Adrenal gland (tissue), 12 donors: ENCODE results near the gene ANO6. TPM values are rescaled to one million over a fixed set of nuclear protein-coding genes. Genes with fewer than 3 reads are reported as not detected.

Experiments
- DNase-seq, 7 donors: peaks; one replicate each; pipeline ENCODE4 v3.0.0-alpha.2; 2019 to 2020
- H3K27ac ChIP-seq, 5 donors: fragments of 200-600 bp; sonication (generic) in 4 of 5; 1 replicate in 3 of 5; 2 replicates in 2 of 5; pipeline versions ENCODE4 v1.5.1 to v1.8.0; 2016 to 2020; ENCODE audit warnings: mild to moderate bottlenecking in 1 of 5
- H3K27me3 ChIP-seq: fragments of 200-600 bp; 2 replicates; pipeline ENCODE4 v1.8.0; 2021
- H3K36me3 ChIP-seq, 2 donors: fragments of 200-600 bp; replicated peaks in 1 of 2; 1 replicate in 1 of 2; 2 replicates in 1 of 2; pipeline versions ENCODE4 v1.5.1 to v1.8.0; 2018 to 2022
- H3K4me1 ChIP-seq, 2 donors: fragments of 200-600 bp; replicated peaks in 1 of 2; 1 replicate in 1 of 2; 2 replicates in 1 of 2; pipeline versions ENCODE4 v1.5.1 to v1.8.0; 2018 to 2021
- H3K4me3 ChIP-seq, 4 donors: fragments of 200-600 bp; sonication (generic) in 3 of 4; one replicate each; pipeline ENCODE4 v1.5.1; 2016 to 2018
- H3K9me3 ChIP-seq, 3 donors: fragments of 200-600 bp; sonication (generic) in 1 of 3; replicated peaks in 1 of 3; 1 replicate in 2 of 3; 2 replicates in 1 of 3; pipeline versions ENCODE4 v1.5.1 to v1.8.0; 2016 to 2021
- CTCF ChIP-seq, 6 experiments: fragments of 450-650 bp in 4 of 6; fragments of 200-600 bp in 2 of 6; sonication (generic) in 1 of 6; IDR thresholded peaks; 1 replicate in 5 of 6; 2 replicates in 1 of 6; pipeline versions ENCODE4 v1.5.1 to v1.8.0; 2016 to 2021; ENCODE audit warnings: antibody characterized with exemption in 6 of 6, mild to moderate bottlenecking in 2 of 6, moderate library complexity in 1 of 6
- POLR2A ChIP-seq, 2 donors: fragments of 450-650 bp; IDR thresholded peaks; one replicate each; pipeline ENCODE4 v1.6.1; 2017; ENCODE audit warnings: antibody characterized with exemption in 2 of 2, mild to moderate bottlenecking in 2 of 2, moderate library complexity in 1 of 2
- WGBS, 4 donors: extraction: QIAGEN DNeasy Blood & Tissue Kit in 2 of 4; methylation state at CpG; one replicate each; pipeline versions ENCODE4 v1.1.5 to v1.1.7; 2013 to 2017; 5-methylcytosine and 5-hydroxymethylcytosine counted together
- intact Hi-C, 2 donors: fragments of 100-400 bp; cut with DNase I; formaldehyde crosslinking; loops; one replicate each; pipeline versions ENCODE4 v1.14.1 to v1.15.0; 2022 to 2023
- polyA plus RNA-seq, 3 donors: library from polyadenylated mRNA; stranded (reverse); fragments of 200-250 nt in 2 of 3; fragments of 350-450 nt in 1 of 3; fragmentation: Illumina TruSeq in 1 of 3; extraction: RNeasy Lipid Tissue Mini Kit (QIAGEN cat#74804) in 1 of 3; gene quantifications; one replicate each; pipeline ENCODE4 v1.2.3, GENCODE V29; 2013 to 2014
- total RNA-seq, 9 donors: library from RNA; depleted of rRNA in 4 of 9; stranded (reverse); fragments of >200 nt in 4 of 9; fragments of 120-200 nt in 1 of 9; fragmentation: NEBNext Ultra II Directional in 1 of 9; extraction: Animal tissue kit (Norgen Biotek cat#: 25700) in 1 of 9; gene quantifications; one replicate each; pipeline versions ENCODE4 v1.1.0 to v1.2.4, GENCODE V29; 2013 to 2023
- donor health status: healthy with polysubstance abuse.
- donor health status: Bipolar disorder and iron deficiency.
- donor health status: DM: yes; HTN: yes; CAD: no.
- donor health status: DM: no; HTN: no; CAD: no.
- donor health status: DM: no; HTN: no; CAD: no.
- donor health status: DM: yes; HTN: yes; CAD: no.

ANO6 gene
- total and polyA plus RNA-seq, 12 donors, result 7.5 to 92.3 (median 54.4) TPM

- H3K36me3 ChIP-seq, result peaks cover 0 to 14% of the 10 kb centered on the region in 2 donors
- H3K4me1 ChIP-seq, result peaks cover 0 to 8% of the 10 kb centered on the region in 2 donors
- WGBS, 4 donors, result 69 to 76% (median 71%) methylated on average over 6 of the region's 6 CpGs
- H3K27ac ChIP-seq, result peak overlapping the region in 1 of 5 donors; percentile 5
- H3K27me3 ChIP-seq, result no peaks in the 10 kb centered on the region
- TF ChIP-seq CTCF (IDR thresholded peaks at IDR 0.05) (no peak), POLR2A (IDR thresholded peaks at IDR 0.05) (no peak)
- no peaks in the 10 kb centered on the region for H3K9me3 ChIP-seq
- intact Hi-C loops, result no loop called here
- peak in 1 of 7 donors; percentile 74 for DNase-seq
- no peak overlapping the region for H3K4me3 ChIP-seq
Measured at GRCh38 chr12:45402288-45402687, 186.4 kb downstream of the ANO6 start.

- intact Hi-C loops, result no loop called here
- H3K4me1 ChIP-seq, result peaks cover 7 to 37% of the 10 kb centered on the region in 2 donors
- no peaks in the 10 kb centered on the region for H3K9me3 ChIP-seq
- H3K27ac ChIP-seq, result peak overlapping the region in 3 of 5 donors; percentile 13 to 38 (median 27)
- H3K27me3 ChIP-seq, result no peaks in the 10 kb centered on the region
- H3K36me3 ChIP-seq, result peaks cover 0 to 42% of the 10 kb centered on the region in 2 donors
- 57 to 69% (median 62%) methylated on average over 9 to 10 of the region's 10 CpGs for WGBS, 4 donors
- peak in 5 of 7 donors; percentile 16 to 63 (median 33) for DNase-seq
- no peak overlapping the region for H3K4me3 ChIP-seq
- no peak for TF ChIP-seq POLR2A (IDR thresholded peaks at IDR 0.05)
- TF ChIP-seq CTCF (IDR thresholded peaks at IDR 0.05), result no peak
Measured at GRCh38 chr12:45406988-45407850, 191.3 kb downstream of the ANO6 start.

- intact Hi-C loops, result no loop called here
- DNase-seq, result no peak
- peaks cover 0 to 45% of the 10 kb centered on the region in 2 donors for H3K36me3 ChIP-seq
- H3K27ac ChIP-seq, result peak overlapping the region in 1 of 5 donors; percentile 27
- WGBS, 4 donors, result 77 to 83% (median 81%) methylated on average over 10 of the region's 10 CpGs
- H3K4me3 ChIP-seq, result no peak overlapping the region
- H3K9me3 ChIP-seq, result no peaks in the 10 kb centered on the region
- H3K4me1 ChIP-seq, result peaks cover 7 to 37% of the 10 kb centered on the region in 2 donors
- no peak for TF ChIP-seq CTCF (IDR thresholded peaks at IDR 0.05)
- TF ChIP-seq POLR2A (IDR thresholded peaks at IDR 0.05), result no peak
- H3K27me3 ChIP-seq, result no peaks in the 10 kb centered on the region
Measured at GRCh38 chr12:45407981-45408728, 192.3 kb downstream of the ANO6 start.

GRCh38 chr12:45408729-45409114 lies 192.8 kb downstream of the ANO6 start:
- no peaks in the 10 kb centered on the region for H3K9me3 ChIP-seq
- peak overlapping the region in 1 of 5 donors; percentile 27 for H3K27ac ChIP-seq
- H3K4me3 ChIP-seq, result no peak overlapping the region
- no peak for DNase-seq
- H3K27me3 ChIP-seq, result no peaks in the 10 kb centered on the region
- H3K4me1 ChIP-seq, result peaks cover 7 to 37% of the 10 kb centered on the region in 2 donors
- intact Hi-C loops, result no loop called here
- 84 to 91% (median 89%) methylated on average over 2 of the region's 2 CpGs for WGBS, 4 donors
- H3K36me3 ChIP-seq, result peaks cover 0 to 43% of the 10 kb centered on the region in 2 donors
- no peak for TF ChIP-seq CTCF (IDR thresholded peaks at IDR 0.05)
- TF ChIP-seq POLR2A (IDR thresholded peaks at IDR 0.05), result no peak
